B cell (primary cell): ENCODE data around the gene PARVG.

ENCODE experiments used
- CTCF ChIP-seq: fragments of 200-600 bp; IDR thresholded peaks from one replicate; pipeline ENCODE4 v1.8.0; 2022; ENCODE audit warnings: antibody characterized with exemption, mild to moderate bottlenecking
- EZH2 ChIP-seq: IDR thresholded peaks from 2 replicates; pipeline ENCODE4 v1.6.1; 2012; ENCODE audit warnings: borderline replicate concordance, low read depth, mild to moderate bottlenecking, moderate library complexity, low read length; ENCODE audit not compliant: insufficient read depth, poor library complexity, severe bottlenecking

- TF ChIP-seq CTCF (no peak), EZH2 (no peak)
Measured at GRCh38 chr22:44166498-44167276, 14.0 kb upstream of the PARVG start.
